ENCODE results near the gene TNS1.

- TF ChIP-seq POLR2A (IDR thresholded peaks at IDR 0.05) = no peak
- TF ChIP-seq CTCF (IDR thresholded peaks at IDR 0.05) = no peak
Observed at GRCh38 chr2:217981084-217981730, 21.6 kb downstream of the TNS1 start.
